Measurements from ENCODE around the gene CPNE5. TPM values are rescaled to one million over a fixed set of nuclear protein-coding genes. Genes with fewer than 3 reads are reported as not detected.

CPNE5 gene
- total and polyA plus RNA-seq, 4 experiments from 2014 or later, result 0.47 to 2.7 (median 1.3) TPM

GRCh38 chr6:36829919-36830544 lies 9.2 kb downstream of the CPNE5 start:
- Histone ChIP-seq H3K9me3 (ENCODE audit: control insufficient read depth in 1 of 2, low read length in 2 of 2) (no peaks in the 10 kb centered on the region), H3K36me3 (ENCODE audit: insufficient read depth, low read length) (no peaks in the 10 kb centered on the region), H3K4me3 (ENCODE audit: low read length in 2 of 2) (no peak overlapping the region), H3K4me1 (ENCODE audit: insufficient read depth, low read length) (no peaks in the 10 kb centered on the region), H3K27me3 (ENCODE audit: insufficient read depth, low read length) (no peaks in the 10 kb centered on the region), H3K27ac (ENCODE audit: low read depth, low read length) (no peak overlapping the region)
- POLR2A ChIA-PET (ENCODE audit: partially characterized antibody), result interaction anchor here (0.6 kb wide), 1 partner anchor 106 kb away, joined by 3 read pairs; no protein-coding TSS in a partner anchor
- H3K9me3 Mint-ChIP-seq, result no peaks in the 10 kb centered on the region
- CTCF ChIA-PET (ENCODE audit: partially characterized antibody), result interaction anchor here (1.0 kb wide), 1 partner anchor 18 kb away, joined by 3 read pairs; no protein-coding TSS in a partner anchor
- no peak for DNase-seq
- intact Hi-C loops (cut with micrococcal nuclease), result no loop called here
- H3K4me3 Mint-ChIP-seq, result no peak overlapping the region
- H3K36me3 Mint-ChIP-seq, result no peaks in the 10 kb centered on the region
- H3K27ac Mint-ChIP-seq, result no peak overlapping the region
- peaks cover 0 to 7% (median 4%) of the 10 kb centered on the region in 4 donors for H3K4me1 Mint-ChIP-seq
- peaks cover 0 to 4% of the 10 kb centered on the region in 2 donors for H3K27me3 Mint-ChIP-seq

GRCh38 chr6:36827261-36828079 lies 11.8 kb downstream of the CPNE5 start:
- Histone ChIP-seq H3K4me1 (ENCODE audit: insufficient read depth, low read length) (no peaks in the 10 kb centered on the region), H3K27ac (ENCODE audit: low read depth, low read length) (no peak overlapping the region), H3K36me3 (ENCODE audit: insufficient read depth, low read length) (no peaks in the 10 kb centered on the region), H3K9me3 (ENCODE audit: control insufficient read depth in 1 of 2, low read length in 2 of 2) (no peaks in the 10 kb centered on the region), H3K27me3 (ENCODE audit: insufficient read depth, low read length) (no peaks in the 10 kb centered on the region), H3K4me3 (ENCODE audit: low read length in 2 of 2) (no peak overlapping the region)
- H3K27me3 Mint-ChIP-seq, result peaks cover 0 to 4% of the 10 kb centered on the region in 2 donors
- no peaks in the 10 kb centered on the region for H3K9me3 Mint-ChIP-seq
- intact Hi-C loops (cut with micrococcal nuclease), result no loop called here
- H3K36me3 Mint-ChIP-seq, result no peaks in the 10 kb centered on the region
- CTCF ChIA-PET (ENCODE audit: partially characterized antibody), result no interaction called here
- H3K27ac Mint-ChIP-seq, result peak overlapping the region in 1 of 7 donors; percentile 17
- DNase-seq, result no peak
- peaks cover 0 to 7% (median 4%) of the 10 kb centered on the region in 4 donors for H3K4me1 Mint-ChIP-seq
- POLR2A ChIA-PET (ENCODE audit: partially characterized antibody), result no interaction called here
- H3K4me3 Mint-ChIP-seq, result peak overlapping the region in 1 of 8 donors; percentile 34

GRCh38 chr6:36826520-36827227 lies 12.6 kb downstream of the CPNE5 start:
- no peak overlapping the region for H3K27ac ChIP-seq (ENCODE audit: low read depth, low read length)

GRCh38 chr6:36825994-36826393 lies 13.2 kb downstream of the CPNE5 start:
- Histone ChIP-seq H3K27ac (ENCODE audit: low read depth, low read length) (no peak overlapping the region), H3K4me1 (ENCODE audit: insufficient read depth, low read length) (no peaks in the 10 kb centered on the region), H3K9me3 (ENCODE audit: control insufficient read depth in 1 of 2, low read length in 2 of 2) (no peaks in the 10 kb centered on the region), H3K4me3 (ENCODE audit: low read length in 2 of 2) (no peak overlapping the region), H3K36me3 (ENCODE audit: insufficient read depth, low read length) (no peaks in the 10 kb centered on the region), H3K27me3 (ENCODE audit: insufficient read depth, low read length) (no peaks in the 10 kb centered on the region)
- peaks cover 0 to 7% (median 4%) of the 10 kb centered on the region in 4 donors for H3K4me1 Mint-ChIP-seq
- no peak overlapping the region for H3K4me3 Mint-ChIP-seq
- H3K36me3 Mint-ChIP-seq, result no peaks in the 10 kb centered on the region
- no peak for DNase-seq
- ChIA-PET POLR2A (ENCODE audit: partially characterized antibody) (no interaction called here), CTCF (ENCODE audit: partially characterized antibody) (no interaction called here)
- peak overlapping the region in 1 of 7 donors; percentile 80 for H3K27ac Mint-ChIP-seq
- no peaks in the 10 kb centered on the region for H3K9me3 Mint-ChIP-seq
- intact Hi-C loops (cut with micrococcal nuclease), result no loop called here
- peaks cover under 1 to 4% of the 10 kb centered on the region in 2 donors for H3K27me3 Mint-ChIP-seq

More at GRCh38 chr6:36826520-36827227, 12.6 kb downstream of the CPNE5 start:
- intact Hi-C loops (cut with micrococcal nuclease), result no loop called here
- Histone ChIP-seq H3K9me3 (ENCODE audit: control insufficient read depth in 1 of 2, low read length in 2 of 2) (no peaks in the 10 kb centered on the region), H3K36me3 (ENCODE audit: insufficient read depth, low read length) (no peaks in the 10 kb centered on the region), H3K27me3 (ENCODE audit: insufficient read depth, low read length) (no peaks in the 10 kb centered on the region), H3K4me3 (ENCODE audit: low read length in 2 of 2) (no peak overlapping the region), H3K4me1 (ENCODE audit: insufficient read depth, low read length) (no peaks in the 10 kb centered on the region)
- Mint-ChIP-seq H3K27ac (peak overlapping the region in 2 of 7 donors; percentile 17 to 80), H3K36me3 (no peaks in the 10 kb centered on the region), H3K27me3 (peaks cover 0 to 4% of the 10 kb centered on the region in 2 donors), H3K9me3 (no peaks in the 10 kb centered on the region), H3K4me1 (peaks cover 0 to 7% (median 4%) of the 10 kb centered on the region in 4 donors), H3K4me3 (no peak overlapping the region)
- DNase-seq, result no peak
- CTCF ChIA-PET (ENCODE audit: partially characterized antibody), result no interaction called here
- POLR2A ChIA-PET (ENCODE audit: partially characterized antibody), result no interaction called here

- intact Hi-C loops (cut with micrococcal nuclease), result no loop called here
- no peaks in the 10 kb centered on the region for H3K9me3 ChIP-seq (ENCODE audit: control insufficient read depth in 1 of 2, low read length in 2 of 2)
- H3K27ac ChIP-seq (ENCODE audit: low read depth, low read length), result no peak overlapping the region
- no peak overlapping the region for H3K4me3 ChIP-seq (ENCODE audit: low read length in 2 of 2)
- Mint-ChIP-seq H3K4me3 (no peak overlapping the region), H3K9me3 (no peaks in the 10 kb centered on the region), H3K27ac (peak overlapping the region in 2 of 7 donors; percentile 29 to 43), H3K36me3 (no peaks in the 10 kb centered on the region), H3K4me1 (peaks cover 0 to 7% (median 4%) of the 10 kb centered on the region in 4 donors), H3K27me3 (peaks cover 2 to 4% of the 10 kb centered on the region in 2 donors)
- ChIA-PET POLR2A (ENCODE audit: partially characterized antibody) (no interaction called here), CTCF (ENCODE audit: partially characterized antibody) (interaction anchor here (1.1 kb wide), 1 partner anchor 24 kb away, joined by 3 read pairs; no protein-coding TSS in a partner anchor)
- H3K36me3 ChIP-seq (ENCODE audit: insufficient read depth, low read length), result no peaks in the 10 kb centered on the region
- no peak for DNase-seq
- no peaks in the 10 kb centered on the region for H3K27me3 ChIP-seq (ENCODE audit: insufficient read depth, low read length)
- no peaks in the 10 kb centered on the region for H3K4me1 ChIP-seq (ENCODE audit: insufficient read depth, low read length)
Observed at GRCh38 chr6:36825452-36825851, 13.8 kb downstream of the CPNE5 start.

GRCh38 chr6:36824253-36824652 lies 15.0 kb downstream of the CPNE5 start:
- H3K4me1 Mint-ChIP-seq, result peaks cover 0 to 7% (median 4%) of the 10 kb centered on the region in 4 donors
- no peak for DNase-seq
- no peaks in the 10 kb centered on the region for H3K4me1 ChIP-seq (ENCODE audit: insufficient read depth, low read length)
- ChIA-PET POLR2A (ENCODE audit: partially characterized antibody) (no interaction called here), CTCF (ENCODE audit: partially characterized antibody) (no interaction called here)
- H3K27ac ChIP-seq (ENCODE audit: low read depth, low read length), result no peak overlapping the region
- no peak overlapping the region for H3K4me3 ChIP-seq (ENCODE audit: low read length in 2 of 2)
- H3K27ac Mint-ChIP-seq, result peak overlapping the region in 1 of 7 donors; percentile 73
- H3K36me3 Mint-ChIP-seq, result no peaks in the 10 kb centered on the region
- no peak overlapping the region for H3K4me3 Mint-ChIP-seq
- intact Hi-C loops (cut with micrococcal nuclease), result no loop called here
- no peaks in the 10 kb centered on the region for H3K27me3 ChIP-seq (ENCODE audit: insufficient read depth, low read length)
- H3K36me3 ChIP-seq (ENCODE audit: insufficient read depth, low read length), result no peaks in the 10 kb centered on the region
- no peaks in the 10 kb centered on the region for H3K9me3 Mint-ChIP-seq
- H3K9me3 ChIP-seq (ENCODE audit: control insufficient read depth in 1 of 2, low read length in 2 of 2), result no peaks in the 10 kb centered on the region
- H3K27me3 Mint-ChIP-seq, result peaks cover 2 to 4% of the 10 kb centered on the region in 2 donors
